Measurements from ENCODE around the gene CYGB.

CYGB gene

DNA sequence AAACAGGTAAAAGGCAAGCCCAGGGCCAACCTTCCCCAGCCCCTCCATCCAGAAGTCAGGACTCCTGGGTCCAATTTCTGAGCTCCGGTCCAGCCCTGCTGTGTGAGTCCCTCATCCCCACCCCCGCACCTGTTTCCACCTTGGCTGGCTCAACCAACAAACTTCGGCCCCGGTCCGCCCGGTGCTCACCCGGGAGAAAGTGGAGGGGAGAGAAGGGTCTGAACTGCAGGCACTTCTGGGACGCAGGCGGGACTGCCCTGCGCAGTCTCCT is 36.8 kb downstream of the CYGB start:
- DNase-seq (ENCODE audit: low spot score), result peak; percentile 30

DNA sequence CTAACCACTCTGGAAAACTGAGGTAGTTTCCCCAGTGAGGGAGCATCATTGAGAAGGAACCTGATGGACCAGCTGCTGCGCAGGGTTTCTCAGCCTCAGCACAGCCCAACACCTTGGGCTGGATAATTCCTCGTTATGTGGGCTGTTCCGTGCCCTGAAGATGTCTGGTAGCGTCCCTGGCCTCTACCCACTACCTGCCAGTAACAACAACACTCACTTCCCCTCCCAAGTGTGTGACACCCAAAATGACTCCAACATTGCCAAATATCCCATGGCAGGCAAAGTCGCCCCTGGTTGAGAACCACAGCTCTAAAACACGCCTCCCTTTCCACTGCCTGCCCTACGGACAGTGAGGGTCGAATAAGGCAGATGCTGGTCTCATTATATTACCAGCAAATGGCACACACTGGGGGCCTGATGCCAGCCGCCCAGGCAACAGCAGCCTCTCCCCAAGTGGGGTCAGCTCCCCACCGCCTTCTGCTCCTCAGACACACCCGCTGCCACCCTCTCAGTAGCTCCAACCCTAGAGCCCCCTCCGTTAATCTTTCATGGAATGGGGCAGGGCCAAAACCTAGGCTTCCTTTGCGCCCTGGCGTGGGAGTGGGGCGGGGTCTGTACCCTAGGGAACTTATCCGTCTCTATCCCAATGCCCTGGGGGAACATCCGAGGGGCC is 37.3 kb downstream of the CYGB start:
- peak; percentile 46 for DNase-seq (ENCODE audit: low spot score)

DNA sequence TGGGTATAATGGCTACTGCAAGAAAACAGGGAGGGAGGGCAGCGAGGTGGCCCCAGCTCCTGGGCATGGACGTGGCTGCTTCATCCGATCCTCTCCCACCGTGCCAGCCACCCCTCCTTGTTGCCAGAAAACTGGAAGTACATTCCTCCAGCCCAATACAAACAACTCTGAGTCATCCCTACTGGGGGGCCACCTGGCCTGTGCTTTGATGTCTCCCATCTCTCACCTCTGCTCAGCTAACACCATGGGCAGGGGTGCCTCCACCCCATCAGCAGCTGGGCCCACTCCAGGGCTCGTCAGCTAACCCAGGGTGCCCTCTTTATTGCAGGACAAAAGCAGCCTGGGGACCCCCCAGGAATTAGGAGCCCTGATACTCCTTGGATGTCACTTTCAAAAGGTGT is 38.2 kb downstream of the CYGB start:
- peak; percentile 96 for DNase-seq (ENCODE audit: low spot score)

DNA sequence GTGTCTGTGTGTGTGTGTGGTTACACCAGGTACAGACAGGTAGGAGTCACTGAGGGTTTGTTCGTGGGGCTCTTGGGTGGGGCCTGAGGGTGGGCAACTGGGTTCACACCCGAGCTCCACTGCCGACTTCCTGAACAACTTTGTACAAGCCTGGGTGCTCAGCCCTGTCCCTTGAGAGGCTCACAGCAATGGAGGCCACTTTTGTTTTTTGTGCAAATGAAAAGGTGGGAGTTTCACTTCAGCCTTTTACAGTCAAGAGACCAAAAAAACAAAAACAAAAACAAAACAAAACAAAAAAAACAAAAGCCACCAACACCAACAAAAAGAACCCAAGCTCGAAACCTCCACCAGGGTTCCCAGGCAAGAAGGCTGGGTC is 38.6 kb downstream of the CYGB start:
- no peak for DNase-seq (ENCODE audit: low spot score)

DNA sequence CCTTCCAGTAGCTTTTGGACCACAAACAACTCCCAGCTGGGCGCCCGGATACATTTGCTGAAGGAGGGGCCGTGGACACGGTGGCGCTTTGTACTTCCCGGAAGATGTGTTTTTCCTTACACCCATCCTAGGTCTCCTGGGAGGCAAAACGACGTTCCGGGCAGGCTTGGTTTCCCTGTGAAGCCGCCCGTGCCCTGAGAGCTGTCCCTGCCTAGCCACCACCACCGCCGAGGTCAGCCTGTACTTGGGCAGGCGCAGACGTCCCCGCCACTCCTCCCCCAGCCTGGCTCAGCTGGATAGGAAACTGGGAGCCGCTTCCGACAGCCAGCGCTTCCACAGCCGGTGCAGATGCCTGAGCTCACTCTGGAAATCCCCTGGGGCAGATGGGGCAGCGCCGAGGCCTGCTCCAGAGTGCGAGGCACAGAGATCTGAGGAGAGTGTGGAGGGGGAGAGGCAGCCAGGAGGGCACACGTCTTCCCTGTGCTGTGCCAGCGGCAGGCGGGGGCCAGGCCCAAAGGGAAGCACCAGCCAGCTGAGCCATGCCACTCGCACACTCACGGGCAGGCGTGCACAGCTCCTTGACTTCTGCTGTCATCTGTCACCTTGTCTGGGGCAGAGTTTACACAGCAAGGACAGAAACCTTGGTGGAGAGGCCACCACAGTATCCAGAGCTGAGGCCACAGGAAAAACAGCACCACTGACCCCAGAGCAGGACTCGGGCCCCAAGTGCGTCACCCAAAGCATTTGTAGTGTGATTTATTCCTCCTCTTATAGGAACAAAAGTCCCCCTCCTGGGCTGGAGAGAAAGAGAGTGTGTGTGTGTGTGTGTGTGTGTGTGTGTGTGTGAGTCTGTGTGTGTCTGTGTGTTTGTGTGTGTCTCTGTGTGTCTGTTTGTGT is 39.3 kb downstream of the CYGB start:
- peak; percentile 72 for DNase-seq (ENCODE audit: low spot score)

DNA sequence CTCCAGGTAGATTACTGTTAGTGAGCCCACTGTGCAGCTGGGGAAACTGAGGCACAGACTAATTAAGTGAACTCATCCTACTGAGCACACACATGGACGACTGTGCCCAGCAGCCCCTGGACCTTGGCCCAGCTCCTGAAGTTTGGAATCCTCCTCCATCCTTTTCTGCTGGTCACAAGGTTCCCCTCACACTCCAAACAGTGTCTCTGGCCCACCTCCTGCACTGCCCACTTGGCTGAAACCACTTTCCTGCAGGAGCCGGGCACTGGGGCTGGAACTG is 39.9 kb downstream of the CYGB start:
- DNase-seq (ENCODE audit: low spot score), result no peak

DNA sequence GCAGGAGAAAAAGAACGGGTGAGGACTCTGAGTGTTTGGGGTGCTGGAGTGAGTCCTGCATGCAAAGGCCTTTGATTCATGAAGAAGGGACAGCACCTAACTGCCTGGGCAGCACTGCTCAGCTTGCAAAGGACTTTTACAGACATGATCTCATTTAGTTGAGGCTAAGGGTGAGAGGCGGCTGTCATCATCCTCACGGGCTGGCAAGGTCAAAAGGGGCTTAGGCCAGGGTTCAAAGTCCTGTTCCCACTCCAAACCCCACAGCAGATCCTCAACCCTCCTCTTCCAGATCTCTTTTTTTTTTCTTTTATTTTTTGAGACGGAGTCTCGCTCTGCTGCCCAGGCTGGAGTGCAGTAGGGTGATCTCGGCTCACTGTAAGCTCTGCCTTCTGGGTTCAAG is 41.0 kb downstream of the CYGB start:
- DNase-seq (ENCODE audit: low spot score), result no peak

DNA sequence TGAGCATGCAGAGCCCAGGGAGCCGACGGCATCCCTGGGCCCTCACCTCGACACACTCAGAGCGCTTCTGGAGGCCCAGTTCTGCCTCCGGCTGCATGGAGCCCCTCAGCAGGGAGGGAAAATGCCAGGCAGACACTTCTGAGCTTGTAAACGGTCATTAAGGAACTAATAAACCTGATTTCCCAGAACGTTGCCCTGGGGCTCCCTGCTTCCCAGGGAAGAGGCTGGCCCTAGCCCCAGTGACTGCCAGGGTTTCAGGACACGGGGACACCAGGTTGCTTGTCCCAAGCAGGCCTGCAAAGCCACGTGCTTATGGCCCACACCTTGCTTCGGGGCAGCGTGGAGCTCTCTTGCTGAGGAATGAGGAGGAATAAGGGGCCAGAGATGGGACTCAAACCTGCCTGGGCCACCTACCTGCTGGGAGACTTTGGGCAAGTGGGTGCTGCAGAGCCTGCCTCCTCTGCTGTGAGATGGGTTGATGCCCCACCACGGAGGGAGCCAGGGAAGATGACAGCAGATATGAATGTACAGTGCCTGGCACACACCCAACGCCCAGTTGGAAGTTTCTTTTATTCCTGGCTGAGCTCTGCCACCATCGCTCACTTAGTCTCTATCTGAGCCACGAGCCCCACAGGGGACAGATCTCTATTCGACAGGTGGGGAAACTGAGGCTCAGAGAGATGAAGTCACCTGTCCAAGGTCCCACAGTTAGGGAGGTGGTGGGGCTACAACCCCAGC is 41.7 kb downstream of the CYGB start:
- DNase-seq (ENCODE audit: low spot score), result no peak

DNA sequence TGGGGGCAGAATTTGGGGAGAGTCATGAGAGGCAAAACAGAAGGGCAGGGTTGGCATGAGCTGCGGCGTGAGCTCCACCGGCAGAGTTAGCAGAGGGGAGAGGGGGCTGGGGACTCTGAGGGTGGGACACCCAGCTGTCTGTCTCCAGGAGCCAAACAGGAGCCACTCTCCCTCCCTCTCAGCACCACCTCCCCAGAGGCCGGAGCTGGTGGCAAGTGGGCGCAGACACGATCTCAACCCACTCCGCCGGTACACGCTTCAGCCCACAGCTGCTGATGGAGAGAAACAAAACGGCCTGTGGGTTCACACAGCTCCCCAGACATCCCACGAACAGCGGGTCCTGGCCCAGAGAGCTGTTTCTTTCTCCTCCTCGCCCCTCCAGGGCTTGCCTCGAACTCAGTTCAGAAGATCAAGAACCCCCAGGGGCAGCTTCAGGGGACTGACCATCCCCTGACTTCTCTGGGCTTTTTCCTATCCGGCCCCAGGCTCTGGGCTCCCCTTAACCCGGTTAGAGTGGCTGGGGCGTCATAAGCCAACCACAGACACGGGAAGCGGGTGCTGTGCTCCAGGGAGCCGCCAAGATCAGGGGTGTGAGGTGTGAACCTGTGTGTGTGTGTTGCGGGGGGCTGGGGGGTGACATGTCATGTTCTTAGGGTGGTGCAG is 43.9 kb downstream of the CYGB start:
- no peak for DNase-seq (ENCODE audit: low spot score)

DNA sequence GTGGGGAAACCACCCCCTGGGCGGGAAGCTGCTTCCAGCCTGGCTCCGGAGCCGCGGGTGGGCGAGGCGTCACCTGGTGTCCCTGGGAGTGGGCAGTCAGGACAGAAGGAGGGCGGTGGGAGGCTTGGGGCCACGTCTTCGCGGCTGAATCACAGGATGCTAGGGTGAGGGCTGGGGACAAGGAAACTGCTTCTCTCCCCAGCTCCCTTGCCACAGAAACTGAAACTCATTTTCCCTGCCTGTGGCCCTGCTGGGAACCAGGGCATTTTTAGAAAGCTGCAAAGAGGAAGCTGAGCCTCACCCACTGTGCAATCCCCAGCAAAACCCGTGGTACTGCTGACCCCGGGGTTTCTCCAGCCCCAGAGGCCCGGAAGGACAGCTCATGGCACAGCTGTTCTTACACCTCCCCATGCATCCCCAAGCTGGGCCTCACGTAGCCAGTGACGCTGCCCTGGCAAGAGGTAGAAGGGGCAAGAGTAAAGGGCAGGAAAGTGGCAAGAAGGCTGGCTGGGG is 44.5 kb downstream of the CYGB start:
- peak; percentile 60 for DNase-seq (ENCODE audit: low spot score)

DNA sequence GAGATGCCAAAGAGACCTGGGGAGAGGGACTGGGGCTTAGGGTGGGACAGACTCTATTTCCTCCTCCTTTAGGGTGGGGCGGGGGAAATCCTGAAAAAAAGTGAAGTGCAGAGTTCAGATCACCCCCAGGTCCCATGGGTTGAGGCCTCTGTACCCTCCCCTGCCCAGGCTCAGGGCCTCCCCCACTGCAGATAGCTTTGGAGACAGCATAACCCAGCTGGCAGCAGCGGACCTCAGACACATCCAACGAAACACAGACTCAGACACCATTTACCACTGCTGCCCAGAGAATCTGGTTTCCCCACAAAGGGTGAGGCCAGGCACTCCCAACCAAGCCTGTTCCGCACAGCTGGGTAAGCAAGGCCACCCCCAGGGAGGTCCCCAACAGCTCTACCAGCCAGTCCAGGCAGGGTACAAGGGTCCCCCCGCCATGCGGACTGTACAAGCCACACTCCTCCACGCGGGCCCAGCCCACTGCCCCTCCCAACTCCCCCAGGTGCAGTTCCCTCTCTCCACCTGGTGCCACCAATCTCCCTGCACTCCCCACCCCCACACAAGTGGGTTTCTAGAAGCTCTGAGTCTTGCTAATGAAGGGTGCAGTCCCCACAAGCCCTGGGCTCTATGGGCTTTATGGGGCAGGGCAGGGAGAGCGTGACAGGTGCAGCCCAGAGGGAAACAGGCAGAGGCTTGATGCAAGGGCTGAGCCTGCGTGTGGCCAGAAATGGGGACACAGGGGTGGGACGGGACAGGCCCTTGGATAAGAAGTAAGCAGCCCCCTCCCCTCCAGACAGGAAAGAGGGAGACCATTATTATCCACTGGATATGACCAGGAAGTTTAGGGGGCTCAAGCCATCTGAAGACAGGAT is 45.2 kb downstream of the CYGB start:
- DNase-seq (ENCODE audit: low spot score), result peak; percentile 71

DNA sequence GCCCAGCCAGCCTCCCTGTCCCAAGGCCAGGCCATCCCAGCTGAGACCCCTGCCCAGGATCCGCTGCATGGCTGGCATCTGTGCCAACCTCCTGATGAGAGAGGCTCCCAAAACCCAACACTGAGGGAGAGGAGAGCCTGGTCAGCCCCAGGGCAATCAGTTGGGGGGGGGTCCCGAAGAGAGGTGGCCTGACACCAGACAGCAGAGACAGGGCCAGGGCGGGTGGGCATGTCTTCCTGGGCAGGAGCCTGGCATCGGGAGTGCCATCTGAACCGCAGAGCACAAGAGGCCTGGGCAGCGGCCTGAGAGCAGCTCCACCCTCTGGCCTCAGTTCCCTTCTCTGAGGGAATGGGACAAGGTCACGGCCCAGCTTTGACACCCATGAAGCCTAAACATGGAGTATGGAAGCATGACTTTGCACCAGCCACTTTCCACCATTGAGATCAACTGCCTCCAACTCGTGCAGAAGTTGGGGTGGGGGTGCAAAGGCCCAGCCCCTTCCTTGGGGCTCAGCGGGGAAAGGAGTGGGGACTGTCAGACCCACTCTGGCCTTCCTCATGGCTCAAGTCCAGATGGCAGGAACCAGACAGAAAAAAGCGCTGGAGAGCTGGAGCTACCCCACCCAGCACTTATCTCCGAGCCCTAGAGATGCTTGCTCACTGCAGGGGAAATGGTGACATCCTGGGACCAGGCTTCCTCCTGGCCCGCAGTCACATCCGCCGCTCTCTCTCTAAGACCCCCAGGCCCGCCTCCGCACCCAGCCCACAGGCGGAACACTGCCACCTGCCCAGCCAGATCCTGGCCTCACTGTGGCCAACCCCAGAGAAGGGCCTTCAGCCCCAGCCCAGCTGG is 46.0 kb downstream of the CYGB start:
- no peak for DNase-seq (ENCODE audit: low spot score)

DNA sequence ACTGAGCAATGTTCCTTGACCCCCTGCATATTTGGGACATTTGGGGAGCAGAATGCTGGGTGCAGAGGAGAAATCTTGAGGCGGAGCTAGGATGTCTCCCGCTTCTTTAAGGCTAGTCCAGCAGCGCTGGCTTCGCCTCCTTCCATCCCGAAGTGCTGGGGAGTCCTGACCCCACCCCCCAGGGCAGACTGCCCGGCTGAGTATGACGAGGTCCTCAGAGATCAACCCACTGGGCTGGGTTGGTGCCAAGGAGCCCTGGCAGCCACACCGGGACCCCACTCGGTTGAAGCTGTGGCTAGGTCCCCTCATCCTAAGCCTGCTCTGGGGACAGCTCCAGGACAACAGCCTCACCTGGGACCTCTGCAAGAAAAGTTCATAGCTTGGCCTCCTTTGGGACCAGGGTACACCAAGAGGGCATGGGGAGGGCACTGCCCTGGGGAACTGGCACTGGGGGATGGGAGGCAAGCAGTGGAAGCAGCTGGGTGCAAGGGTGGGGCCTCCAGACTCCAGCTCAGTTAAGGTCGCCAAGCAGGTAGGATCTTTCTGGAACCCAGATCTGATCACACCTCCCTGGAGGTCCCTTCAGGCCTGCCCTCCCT is 47.3 kb downstream of the CYGB start:
- no peak for DNase-seq (ENCODE audit: low spot score)

DNA sequence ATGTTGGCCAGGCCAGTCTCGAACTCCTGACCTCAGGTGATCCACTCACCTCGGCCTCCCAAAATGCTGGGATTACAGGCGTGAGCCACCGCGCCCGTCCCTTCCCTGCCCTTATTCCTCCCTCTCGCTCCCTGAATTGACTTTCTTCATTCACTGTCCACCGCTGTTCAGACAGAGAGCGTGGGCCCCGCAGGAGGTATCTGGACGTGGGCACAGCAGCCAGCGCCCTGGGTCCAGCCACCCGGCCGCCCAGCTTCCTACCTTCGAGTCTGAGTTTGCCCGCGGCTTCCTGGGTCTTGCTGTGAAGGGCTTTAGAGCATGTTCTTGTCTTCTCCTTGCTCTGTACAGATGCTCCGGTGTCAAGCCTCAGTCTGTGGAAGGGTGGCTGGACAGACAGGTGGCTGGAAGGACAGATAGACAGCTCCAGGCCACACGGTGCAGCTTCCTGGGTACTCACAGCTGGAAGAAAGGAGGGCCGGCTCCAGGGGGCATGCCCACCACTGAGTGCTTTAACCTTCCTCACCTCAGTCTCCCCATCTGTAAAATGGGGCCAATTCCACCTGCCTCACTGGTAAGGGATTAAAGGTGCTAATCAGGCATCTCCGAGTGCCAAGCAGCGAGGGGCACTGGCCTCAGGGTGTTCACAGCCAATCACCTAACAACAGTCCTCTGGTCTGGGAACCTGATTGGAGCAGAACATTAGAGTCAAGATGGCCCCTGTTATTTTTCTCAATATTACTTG is 49.9 kb downstream of the CYGB start:
- no peak for DNase-seq (ENCODE audit: low spot score)

DNA sequence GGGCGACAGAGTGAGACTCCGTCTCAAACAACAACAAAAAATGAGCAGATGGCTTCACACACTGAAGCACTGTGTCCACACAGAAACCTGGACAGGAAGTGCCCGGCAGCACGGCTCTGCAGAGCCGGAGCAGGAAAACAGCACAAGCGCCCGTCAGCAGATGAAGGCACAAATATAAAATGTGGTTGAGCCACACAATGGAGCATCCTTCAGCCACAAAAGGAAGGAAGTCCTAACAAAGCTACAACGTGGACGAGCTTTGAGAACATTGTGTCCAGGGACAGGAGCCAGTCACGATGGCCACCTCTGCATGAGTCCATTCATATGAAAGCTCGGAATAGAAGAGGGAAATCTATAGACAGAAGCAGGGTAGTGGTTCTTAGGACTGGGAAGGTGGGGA is 51.9 kb downstream of the CYGB start:
- DNase-seq (ENCODE audit: low spot score), result no peak

DNA sequence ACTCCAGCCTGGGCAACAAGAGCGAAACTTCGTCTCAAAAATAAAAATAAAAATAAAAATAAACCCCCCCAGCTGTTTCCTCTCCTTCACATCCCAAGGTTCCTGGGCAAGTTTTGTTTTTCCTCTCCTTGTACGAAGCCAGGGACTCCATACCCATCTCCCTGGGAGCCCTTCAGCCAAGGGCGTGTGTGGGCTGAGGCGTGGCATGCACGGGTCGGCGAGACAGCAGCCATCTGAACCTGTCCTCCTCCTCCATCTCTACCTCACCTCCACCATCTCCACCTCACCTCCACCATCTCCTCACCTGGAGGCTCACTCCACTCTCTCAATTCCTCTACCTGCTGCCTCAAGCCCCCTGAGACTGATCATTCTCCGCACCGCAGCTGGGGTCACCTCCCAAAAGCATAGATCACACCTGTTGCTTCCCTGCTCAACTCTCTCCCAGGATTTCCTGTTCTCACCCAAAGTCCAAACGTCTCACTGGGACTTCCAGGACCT is 53.2 kb downstream of the CYGB start:
- DNase-seq (ENCODE audit: low spot score), result no peak

DNA sequence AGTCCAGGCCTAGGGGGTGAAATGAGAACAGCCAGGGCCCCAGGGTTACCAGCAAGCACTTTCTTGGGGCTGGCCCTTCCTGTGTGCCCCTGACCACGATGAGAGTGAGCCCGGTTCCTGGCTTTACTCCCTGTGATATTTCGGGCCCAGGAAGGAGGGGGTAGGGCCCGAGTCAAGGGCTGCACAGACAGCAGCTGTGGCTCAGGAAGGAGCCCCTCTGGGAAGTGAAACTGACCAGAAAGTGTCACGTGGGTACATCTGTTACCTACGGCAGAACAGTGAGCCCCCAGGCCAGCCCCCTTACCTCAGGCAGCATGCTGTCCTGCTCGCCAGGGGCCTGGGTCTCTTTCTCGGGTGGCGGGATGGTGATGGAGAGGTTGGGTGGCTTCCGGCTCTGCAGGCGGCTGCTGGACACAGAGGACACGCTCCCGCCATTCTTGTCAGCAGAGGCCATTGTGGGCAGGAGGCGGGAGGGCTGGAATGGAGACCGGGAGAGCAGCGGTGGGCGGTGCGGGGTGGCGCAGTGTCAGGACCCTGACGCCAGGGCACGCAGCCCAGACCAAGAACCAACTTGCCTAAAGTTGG is 56.3 kb downstream of the CYGB start:
- no peak for DNase-seq (ENCODE audit: low spot score)

DNA sequence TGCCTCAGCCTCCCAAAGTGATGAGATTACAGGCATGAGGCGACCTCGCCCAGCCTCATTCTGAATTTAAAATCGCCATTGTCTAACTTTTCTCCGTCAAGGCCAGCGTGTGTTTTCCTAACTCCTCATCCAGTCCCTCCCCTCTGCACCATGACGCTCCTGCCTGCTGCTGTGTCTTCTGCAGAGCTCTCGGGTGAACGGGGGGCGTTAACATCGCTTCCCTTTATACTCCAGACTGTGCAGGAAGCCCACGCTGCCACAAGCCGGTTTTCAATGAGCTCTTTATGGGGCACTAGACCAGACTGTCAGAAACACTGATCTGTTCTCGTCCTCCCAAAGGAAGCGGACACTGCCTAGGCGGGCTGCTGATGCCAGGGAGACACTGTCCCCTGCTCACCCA is 56.9 kb downstream of the CYGB start:
- no peak for DNase-seq (ENCODE audit: low spot score)

DNA sequence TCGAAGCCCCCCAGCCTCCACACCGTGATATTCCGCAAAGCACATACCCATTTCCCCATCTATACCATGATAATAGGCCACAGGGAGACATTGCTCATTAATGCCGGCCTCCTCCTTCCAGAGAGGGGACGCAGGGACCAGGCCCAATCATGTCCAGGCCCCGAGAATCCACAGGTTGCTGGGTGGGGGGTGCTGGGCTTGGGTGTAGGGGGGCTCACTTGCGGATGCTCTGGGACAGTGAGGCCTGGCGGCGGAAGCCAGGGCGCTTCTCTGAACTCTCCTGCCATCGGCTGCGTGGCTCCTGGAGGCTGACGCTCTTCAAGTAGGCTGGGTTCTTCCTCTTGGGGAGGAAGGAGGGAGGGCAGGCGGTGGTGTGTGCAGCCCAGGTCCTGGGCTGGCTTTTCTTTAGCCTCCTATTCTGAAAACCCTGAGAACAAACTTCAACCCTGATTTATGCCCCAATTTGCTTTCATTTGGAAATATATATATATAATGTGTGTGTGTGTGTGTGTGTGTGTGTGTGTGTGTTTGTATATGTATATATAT is 57.9 kb downstream of the CYGB start:
- no peak for DNase-seq (ENCODE audit: low spot score)

All from SW480 (cell line).